ENCODE data around the gene SIRPA.
"Not testable (repeated sequence)": the region's sequence is repeated elsewhere in the genome, so short reads cannot be mapped to it uniquely, and the experiment has no call there.

The SIRPA gene

DNA sequence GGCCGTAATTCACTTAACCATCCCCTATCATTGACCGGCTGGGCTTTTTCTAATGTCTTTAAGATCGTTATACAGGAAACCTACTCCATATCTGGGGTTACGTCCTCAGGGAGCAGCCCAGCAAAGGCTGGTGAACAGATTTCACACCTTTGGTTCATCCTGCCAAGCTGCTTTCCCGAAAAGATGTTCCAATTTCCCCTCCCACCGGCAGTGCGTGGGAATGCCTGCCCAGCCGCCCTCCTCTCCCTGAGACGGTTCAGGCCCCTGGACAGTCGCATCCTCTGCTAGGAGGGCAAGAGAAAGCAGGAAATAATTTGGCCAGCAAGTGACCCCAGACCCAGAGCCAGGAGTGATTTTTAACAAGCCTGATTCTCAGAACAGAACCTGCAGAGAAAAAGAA, 16.3 kb downstream of the SIRPA start:
- no peak for DNase-seq

DNA sequence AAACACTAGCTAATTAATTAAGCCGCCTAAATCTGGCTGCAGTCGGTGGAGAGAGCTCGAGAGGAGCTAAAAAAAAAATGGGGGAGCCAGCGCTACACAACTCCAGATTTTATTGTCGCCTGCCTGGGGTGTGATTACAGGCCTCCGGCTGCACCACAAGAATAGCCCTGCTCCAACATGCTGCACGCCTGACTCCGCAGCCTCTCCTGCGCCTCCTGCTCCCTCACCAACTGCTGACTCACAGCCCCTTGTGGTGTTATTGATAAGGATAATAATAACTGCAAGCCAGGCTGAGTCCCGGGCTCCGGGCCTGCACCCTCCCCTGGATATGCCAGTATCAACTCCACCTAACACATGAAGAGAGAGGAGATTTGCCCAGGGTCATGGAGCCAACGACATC, 16.8 kb downstream of the SIRPA start:
- DNase-seq = no peak

DNA sequence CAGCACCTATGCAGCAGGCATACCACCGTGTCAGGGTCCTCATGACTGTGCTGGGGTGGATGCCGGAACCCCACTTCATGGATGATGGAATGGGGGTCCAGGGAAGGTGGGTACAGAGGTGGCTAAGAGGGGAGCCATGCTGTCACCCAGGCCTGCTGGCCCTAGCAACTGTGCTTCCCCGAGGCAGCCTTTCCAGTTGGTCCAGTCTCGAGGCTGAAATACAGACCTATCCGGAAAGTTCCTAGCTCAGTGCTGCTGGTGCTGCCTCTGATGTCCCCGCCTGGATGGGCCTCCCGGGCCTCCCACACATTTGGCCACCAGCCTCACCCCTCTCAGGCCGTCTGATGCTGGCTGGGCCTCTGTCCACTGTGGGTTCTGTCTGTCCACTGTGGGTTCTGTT, 17.4 kb downstream of the SIRPA start:
- no peak for DNase-seq

DNA sequence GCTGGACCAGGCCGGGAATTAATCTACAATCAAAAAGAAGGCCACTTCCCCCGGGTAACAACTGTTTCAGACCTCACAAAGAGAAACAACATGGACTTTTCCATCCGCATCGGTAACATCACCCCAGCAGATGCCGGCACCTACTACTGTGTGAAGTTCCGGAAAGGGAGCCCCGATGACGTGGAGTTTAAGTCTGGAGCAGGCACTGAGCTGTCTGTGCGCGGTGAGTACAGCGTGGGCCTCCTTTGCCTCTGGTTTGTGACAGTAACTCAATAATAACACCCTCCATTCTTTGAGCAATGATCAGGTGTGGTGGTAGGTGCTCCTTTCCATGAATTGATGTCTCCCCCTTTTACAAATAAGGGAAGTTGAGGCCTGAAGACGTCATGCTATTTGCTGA, 20.0 kb downstream of the SIRPA start:
- not testable (repeated sequence) for DNase-seq

DNA sequence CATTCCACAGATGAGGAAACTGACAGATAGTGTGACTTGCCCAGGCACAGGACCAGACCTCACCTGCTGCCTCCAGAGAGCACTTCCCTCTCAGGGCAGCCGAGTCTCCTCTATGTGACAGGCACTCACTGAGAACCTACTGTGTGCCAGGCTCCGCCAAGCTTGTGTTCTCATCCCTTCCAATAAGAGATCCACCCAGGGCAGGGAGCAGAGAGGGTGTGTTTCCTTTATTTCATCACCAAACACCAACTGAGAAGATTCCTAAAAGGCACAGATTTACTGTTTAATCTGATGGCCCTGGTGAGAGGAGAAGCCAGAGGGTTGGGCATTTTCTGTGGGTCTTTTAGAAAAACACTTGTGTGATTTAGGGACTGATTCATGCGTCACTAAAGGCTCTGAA, 20.5 kb downstream of the SIRPA start:
- DNase-seq = no peak

GRCh38 chr20:1917786-1918185, 22.6 kb downstream of the SIRPA start:
- DNase-seq = no peak

- DNase-seq = no peak
Measured at GRCh38 chr20:1918491-1919165, 23.4 kb downstream of the SIRPA start.

DNA sequence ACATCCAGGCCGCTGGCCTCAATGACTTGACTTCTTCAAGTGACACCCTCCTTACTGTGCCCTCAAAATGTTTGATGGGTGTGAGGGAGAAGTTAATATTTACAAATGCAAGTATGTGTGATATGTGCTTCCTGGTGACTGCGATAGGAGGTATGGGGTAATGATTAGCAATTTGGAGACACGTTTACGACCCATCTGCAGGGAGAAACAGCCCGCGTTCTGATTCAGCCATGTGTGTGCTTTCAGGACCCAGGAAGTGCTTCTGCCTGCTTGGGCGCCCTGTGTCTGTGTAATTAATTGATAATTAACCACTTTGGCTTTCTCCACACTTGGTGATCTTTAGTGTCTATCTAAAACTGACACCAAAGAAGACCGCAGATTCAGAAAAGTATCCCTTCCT, 25.0 kb downstream of the SIRPA start:
- no peak for DNase-seq

DNA sequence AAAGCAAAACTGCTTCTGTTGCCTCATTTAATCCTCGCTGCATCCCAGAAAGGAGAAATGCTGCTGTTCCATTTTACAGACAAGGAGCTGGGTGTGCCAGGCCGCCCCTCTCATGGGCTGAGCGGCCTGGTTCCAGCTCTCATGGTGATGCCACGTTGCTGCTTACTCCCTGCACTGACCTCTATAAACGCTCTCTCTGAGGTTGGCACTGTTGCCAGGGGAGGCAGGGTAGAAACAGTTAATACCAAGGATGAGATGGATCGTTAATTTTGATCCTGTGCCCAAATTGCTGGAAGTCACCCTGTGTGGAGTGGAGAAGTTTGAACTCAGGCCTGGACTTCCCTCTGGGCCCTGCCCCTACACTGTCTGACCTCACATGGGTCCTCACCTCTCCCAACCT, 25.6 kb downstream of the SIRPA start:
- DNase-seq = no peak

- not testable (repeated sequence) for DNase-seq
Measured at GRCh38 chr20:1921985-1922384, 26.8 kb downstream of the SIRPA start.

GRCh38 chr20:1922786-1923185, 27.6 kb downstream of the SIRPA start:
- no peak for DNase-seq

- DNase-seq = no peak
Measured at GRCh38 chr20:1924910-1925861, 30.0 kb downstream of the SIRPA start.

DNA sequence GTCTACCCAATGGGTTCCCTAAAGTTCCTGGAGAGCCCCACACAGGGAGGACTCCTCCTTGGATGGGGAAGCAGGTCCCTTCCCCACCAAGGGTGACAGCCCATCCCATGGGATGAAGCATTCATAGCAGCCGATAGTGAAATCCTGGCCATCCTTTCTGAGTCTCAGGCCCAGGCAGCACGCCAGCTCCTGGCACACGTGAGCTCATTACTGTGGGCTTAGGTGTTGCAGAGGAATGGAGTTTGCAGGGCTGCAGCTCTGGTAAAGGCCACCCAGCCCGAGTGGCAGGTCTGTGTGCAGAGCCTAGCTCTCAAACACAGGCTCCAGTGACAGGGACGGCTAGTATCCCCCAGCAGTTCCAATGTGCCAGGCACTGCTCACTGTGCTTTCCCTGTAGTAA, 31.0 kb downstream of the SIRPA start:
- DNase-seq = no peak

DNA sequence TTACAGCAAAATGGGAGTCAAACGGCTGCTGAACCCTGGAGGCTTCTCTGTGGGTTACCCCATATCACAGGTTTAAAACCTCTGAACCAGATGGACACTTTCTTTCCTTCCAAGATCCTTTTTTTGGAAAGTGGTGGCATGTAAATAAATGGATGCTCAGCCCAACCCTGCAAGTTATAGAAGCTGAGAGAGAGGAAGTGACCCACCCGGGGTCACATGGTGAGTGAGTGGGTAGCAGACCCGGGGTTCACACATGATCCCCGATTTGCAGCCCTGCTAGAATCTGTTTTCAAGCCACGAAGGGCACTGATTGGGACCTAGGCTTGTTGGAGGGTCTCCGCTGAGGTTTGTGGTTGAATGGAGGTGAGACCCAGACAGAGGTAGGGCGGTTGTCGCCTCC, 32.0 kb downstream of the SIRPA start:
- no peak for DNase-seq

DNA sequence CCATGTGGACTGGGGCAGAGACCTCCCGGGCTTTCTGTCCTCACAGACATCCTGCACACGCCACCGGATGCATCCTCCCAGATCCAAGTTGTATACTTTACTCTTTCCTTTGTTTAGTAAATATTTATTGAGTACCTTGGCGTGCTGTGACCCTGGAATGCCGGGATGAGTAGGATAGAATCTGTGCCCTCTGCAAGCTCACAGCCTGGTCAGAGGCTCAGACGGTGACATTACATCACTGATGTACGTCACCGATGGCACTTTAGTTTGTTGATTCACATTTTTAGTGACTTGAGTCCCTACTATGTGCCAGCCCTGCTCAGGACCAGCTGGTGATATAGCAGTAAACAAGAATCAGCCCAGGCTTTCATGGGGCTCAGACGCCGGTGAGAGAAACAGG, 32.9 kb downstream of the SIRPA start:
- no peak for DNase-seq

DNA sequence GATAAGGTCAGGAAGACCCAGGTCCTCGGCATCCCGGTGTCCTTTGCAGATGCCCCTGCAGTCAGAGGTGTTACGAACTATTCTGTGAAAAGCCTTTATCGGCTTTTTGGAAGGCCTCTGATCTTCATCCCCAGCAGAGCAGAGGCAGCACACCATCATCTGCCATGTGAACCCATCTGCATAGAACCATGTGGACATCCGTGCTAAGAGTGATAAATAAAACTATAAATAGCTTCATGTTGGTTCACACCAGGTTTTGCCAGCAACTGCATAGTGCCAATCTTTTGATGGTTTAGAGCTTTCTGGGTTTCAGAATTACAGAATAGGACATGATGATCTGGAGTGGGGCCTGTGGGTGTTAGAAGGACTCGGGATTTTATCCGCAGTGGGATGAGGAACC, 33.6 kb downstream of the SIRPA start:
- DNase-seq = no peak

- DNase-seq = no peak
Measured at GRCh38 chr20:1929460-1929859, 34.3 kb downstream of the SIRPA start.

DNA sequence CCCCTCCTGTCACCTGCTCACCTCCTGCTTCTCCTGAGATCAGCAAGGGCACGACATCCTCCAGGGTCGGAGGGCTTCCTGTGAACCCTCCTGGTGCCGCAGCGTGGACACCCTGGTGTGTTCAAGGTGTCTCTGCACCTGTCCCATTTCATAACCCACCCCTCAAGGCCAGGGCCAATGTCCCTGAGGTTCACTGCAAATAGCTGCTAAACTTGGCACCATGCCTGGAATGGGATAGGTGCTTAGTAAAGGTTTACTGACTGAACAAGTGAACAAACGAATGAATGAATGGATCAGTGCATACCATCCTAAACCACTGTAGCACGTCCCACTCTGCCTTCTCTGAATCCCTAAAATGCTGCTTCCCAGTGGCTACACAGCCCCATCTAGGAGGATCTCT, 35.0 kb downstream of the SIRPA start:
- DNase-seq = no peak

DNA sequence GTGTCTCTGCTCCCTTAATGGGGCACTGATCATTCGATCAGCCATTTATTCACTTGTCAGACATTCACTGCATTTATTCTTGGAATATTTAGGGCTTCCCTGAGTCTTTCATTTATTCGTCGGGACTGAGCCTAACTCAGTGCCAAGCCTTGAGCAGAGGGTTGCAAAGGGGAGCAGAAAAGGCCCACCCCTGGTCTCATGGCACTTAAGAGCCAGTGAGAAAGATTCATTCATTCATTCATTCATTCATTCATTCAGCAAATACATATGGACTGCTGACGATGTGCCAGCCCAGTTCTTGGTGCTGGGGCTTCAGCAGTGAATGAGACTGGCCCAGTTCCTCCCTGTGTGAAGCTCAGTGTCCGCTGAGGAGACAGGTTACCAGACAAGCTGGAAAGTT, 36.6 kb downstream of the SIRPA start:
- no peak for DNase-seq

DNA sequence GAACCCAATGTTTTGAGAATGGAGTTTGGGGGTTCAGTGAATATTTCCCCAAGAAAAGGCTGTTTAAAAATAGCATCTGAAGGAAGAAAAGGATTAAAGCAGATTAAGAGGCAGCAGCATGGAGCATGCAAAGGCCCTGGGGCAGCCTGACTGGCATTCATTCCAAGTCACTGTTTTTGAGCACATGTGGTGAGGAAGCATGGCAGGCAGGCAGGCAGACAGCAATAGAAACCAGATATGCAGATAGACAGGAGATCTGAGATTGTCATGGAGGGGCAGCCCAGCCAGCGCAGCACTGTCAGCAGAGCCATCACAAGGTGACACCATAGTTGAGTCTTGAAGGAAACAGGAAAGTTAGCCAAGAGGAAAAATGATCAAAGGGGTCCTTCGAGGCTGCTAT, 37.8 kb downstream of the SIRPA start:
- DNase-seq = no peak

GRCh38 chr20:1933465-1933870, 38.3 kb downstream of the SIRPA start:
- no peak for DNase-seq

- no peak for DNase-seq
Measured at GRCh38 chr20:1934156-1934555, 38.9 kb downstream of the SIRPA start.

DNA sequence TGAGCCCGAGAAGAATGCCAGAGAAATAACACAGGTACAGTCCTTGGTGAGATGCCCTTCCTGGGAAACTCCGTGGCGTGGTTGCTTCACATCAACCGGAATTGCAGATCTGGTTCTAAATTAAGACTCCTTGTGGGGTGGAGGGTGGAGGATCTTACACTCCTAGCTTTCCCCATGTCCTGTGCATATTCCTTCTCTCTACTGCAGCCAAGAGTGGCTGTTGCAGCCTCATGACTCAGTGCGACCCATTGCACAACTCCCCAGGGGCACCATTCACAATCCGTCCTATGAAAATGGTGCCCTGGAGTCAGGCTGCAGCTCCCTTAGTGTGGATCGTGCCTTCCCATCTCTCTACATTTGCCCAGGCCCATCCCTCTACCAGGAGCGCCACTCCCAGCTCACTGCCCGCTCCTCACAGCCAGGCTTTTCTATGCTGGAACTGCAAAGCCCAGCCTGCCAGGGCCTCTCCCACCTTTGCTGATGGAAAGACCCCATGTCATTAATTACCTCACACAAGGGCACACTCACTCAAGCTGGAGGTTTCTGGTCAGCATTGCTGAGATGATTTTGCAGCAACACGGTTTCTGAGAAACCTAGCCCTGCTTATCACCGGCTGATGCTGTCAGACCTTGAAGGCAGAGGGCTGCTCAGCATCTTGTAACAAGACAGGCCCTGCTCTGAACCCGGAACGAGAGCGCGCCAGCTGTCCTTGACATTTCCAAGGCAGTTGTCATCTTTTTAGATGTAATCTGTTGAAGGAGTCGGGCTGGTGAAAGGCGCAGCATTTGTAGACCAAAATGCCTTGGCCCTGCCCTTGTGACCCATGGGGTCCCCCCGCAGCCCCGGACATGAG, 39.7 kb downstream of the SIRPA start:
- DNase-seq = no peak
